GM19467 (cell line): ENCODE data around the gene PPP3CA.
"Not testable (repeated sequence)": the region's sequence is repeated elsewhere in the genome, so short reads cannot be mapped to it uniquely, and the experiment has no call there.

Experiments used
- ATAC-seq: cut with Tn5 transposase; IDR thresholded peaks from one replicate; pipeline ENCODE4 v1.9.1; 2021; ENCODE audit warnings: mild to moderate bottlenecking, moderate library complexity; ENCODE audit not compliant: unreplicated experiment

PPP3CA gene

DNA sequence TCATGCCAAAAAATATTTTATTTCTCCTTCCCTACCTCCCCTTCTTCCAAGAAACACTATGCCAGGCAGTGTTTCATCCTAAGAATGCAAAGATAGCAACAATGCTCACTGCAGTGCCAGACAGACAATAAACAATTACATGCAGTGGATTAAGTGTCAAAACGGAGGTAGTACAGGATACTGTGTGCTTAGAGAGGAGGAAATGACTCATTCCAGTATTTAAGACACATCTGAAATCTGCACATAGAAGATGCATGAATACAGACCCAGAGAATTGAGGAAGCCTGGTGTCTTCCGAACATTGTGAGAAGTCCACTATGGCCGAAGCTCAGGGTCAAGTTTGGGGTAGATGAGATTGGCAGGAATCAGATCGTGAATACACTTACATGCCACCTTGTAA is 326.4 kb downstream of the PPP3CA start:
- peak; percentile 55 for ATAC-seq

GRCh38 chr4:101019941-101020401 is 327.4 kb downstream of the PPP3CA start:
- peak; percentile 54 for ATAC-seq

GRCh38 chr4:101019313-101019712 is 328.0 kb downstream of the PPP3CA start:
- ATAC-seq = no peak

- peak; percentile 61 for ATAC-seq
These were observed 328.5 kb downstream of the PPP3CA start for GRCh38 chr4:101018836-101019235.

- peak; percentile 36 for ATAC-seq
These were observed 332.9 kb downstream of the PPP3CA start for GRCh38 chr4:101014417-101014816.

DNA sequence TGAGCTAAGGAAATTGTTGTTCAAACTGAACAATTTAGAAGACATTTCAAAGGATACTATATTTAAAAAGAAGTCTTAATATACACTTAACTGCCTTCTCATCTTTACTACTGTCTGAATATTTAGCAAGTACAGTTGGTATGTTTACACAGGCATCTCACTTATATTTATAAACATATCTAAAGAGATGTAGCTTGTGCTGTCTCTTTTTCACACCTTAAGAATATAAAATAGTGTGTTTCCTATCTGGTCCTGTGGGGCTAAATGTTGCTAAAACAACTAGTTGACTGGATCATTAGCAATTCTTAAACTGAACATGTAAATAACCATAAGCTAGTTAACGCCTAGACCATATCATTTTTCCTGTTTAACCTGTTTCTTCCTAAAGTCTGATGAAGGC is 336.3 kb downstream of the PPP3CA start:
- ATAC-seq = no peak

GRCh38 chr4:101009471-101009870 is 337.9 kb downstream of the PPP3CA start:
- ATAC-seq = peak; percentile 72

- ATAC-seq = no peak
These were observed 338.8 kb downstream of the PPP3CA start for GRCh38 chr4:101008503-101008902.

GRCh38 chr4:101005659-101006058 is 341.7 kb downstream of the PPP3CA start:
- no peak for ATAC-seq

DNA sequence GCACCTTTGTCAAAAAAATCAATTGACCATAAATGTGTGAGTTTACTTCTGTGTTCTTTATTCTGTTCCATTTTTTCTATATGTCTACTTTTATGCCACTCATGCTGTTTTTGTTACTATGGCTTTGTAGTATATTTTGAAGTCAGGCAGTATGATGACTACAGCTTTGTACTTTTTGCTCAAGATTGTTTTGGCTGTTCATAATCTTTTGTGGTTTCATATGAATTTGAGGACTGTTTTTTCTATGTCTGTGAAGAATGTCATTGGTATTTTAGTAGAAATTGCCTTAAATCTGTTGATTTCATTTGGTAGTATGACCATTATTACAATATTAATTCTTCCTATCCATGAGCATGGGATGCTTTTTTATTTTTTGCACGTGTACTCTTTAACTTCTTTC is 346.8 kb downstream of the PPP3CA start:
- no peak for ATAC-seq

GRCh38 chr4:100995671-100996070 is 351.7 kb downstream of the PPP3CA start:
- no peak for ATAC-seq

DNA sequence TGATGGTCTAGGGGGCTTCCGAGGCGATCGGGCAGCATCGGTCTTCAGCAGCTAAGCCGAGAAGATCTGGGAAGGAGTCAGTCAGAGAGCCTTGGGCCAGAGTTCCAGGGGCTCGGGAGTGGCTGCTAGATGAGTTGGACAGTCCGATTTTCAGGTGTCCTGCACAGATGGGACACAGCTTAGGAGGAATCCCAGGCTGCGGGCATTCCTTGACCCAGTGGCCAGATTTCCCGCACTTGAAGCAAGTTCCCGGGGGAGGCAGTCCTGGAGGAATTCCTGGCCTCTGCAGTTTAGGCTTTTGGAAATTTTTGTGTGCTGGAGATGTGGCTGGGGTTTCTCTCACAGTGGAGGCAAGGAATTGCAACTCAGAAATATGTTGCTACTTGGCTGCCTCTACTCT is 352.3 kb downstream of the PPP3CA start:
- not testable (repeated sequence) for ATAC-seq

DNA sequence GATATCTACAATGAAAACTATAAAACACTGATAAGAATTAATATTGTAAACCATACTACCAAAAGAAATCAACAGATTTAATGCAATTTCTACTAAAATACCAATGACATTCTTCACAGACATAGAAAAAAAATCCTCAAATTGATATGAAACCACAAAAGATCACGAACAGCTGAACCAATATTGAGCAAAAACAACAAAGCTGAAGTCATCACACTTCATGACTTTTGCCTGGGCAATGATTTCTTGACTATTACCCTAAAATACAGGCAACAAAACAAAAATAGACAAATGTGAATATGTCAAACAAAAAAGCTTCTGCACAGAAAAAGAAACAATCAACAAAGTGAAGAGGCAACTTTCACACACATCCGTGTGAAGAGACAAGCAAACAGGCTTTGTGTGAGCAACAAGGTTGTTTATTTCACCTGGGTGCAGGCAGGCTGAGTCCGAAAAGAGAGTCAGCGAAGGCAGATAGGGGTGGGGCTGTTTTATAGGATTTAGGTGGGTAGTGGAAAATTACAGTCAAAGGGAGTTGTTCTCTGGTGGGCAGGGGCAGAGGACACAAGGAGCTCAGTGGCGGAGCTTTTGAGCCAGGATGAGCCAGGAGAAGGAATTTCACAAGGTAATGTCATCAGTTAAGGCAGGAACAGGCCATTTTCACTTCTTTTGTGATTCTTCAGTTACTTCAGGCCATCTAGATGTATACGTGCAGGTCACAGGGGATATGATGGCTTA is 355.8 kb downstream of the PPP3CA start:
- not testable (repeated sequence) for ATAC-seq

DNA sequence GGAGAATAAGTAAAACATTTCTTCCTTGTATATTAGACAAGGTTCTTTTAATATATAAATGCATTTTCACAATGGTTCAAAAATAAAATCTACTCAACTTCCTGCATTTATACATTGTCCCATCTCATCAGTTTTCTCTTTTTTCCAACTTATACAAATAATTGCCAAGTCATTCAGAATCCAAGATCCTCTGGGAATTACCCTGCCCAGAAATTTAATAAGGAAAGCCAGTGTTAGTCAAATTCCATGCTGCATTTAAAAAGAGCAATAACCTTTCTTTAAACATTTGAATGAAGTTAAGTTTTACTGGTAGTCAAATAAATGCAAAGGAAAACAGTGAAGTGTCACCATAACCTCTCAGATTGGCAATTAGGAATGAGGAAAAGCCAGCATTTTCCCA is 357.9 kb downstream of the PPP3CA start:
- no peak for ATAC-seq

- ATAC-seq = no peak
These were observed 358.4 kb downstream of the PPP3CA start for GRCh38 chr4:100988876-100989275.

DNA sequence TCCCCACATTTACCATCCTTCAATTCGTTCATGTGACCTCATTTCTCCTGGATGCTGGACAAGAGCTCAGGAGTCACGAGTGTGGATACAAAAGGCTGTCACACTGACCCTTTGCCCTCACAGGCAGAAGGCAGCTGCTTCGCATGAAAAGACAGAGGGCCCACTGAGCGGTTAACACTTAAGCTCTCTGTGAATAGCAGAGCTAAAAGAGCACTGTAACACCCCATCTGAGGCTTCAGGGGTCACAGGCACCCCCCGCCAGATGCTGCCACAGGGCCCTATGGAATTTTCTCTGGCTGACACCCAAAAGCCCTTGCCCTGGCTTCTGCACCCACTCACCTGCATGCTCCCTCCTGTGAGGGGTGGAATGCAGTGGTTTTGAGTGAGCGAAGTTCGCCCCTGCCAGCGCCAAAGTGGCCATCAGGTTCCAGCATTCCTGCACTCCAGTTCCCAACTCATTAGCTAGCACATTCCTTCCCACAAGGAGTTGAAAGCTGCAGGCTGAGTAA is 360.9 kb downstream of the PPP3CA start:
- ATAC-seq = no peak

DNA sequence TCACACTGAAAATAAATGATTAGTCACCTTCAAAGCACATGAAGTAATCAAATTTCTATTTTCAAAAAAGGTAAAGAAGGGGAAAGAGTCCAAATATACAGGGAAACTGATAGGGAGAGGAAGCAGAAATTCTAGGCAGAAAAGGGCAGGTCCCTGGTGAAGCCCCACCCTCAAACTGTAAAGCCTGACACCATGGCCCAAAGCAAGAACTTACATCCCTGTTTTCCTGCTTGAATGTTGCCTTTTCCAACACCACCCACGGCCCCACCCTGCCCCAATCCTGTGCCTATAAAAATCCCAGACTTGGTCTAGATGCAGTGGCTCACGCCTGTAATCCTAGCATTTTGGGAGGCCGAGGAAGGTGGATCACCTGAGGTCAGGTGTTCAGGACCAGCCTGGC is 361.8 kb downstream of the PPP3CA start:
- ATAC-seq = no peak

- ATAC-seq = no peak
These were observed 362.4 kb downstream of the PPP3CA start for GRCh38 chr4:100984901-100985300.

DNA sequence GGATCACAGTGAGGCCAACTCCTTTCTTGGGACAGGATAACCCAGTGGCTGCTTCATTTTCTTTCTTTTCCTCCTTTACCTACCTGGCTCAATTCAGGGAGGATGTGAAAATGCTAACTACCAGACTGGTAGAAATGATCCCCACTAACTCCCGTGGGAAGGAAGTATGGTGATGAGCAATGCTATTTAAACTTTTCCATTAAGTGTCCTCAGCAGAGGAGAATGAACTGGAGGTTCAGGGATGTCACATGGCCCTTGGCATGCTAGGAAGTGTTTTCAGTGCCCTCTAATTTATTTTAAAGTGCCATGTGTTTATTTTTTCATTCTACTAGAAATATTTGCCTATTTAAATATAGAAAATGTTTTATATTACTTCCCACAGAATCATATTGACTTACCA is 363.9 kb downstream of the PPP3CA start:
- no peak for ATAC-seq

GRCh38 chr4:100982345-100982744 is 365.0 kb downstream of the PPP3CA start:
- no peak for ATAC-seq

GRCh38 chr4:100981447-100982204 is 365.7 kb downstream of the PPP3CA start:
- no peak for ATAC-seq

DNA sequence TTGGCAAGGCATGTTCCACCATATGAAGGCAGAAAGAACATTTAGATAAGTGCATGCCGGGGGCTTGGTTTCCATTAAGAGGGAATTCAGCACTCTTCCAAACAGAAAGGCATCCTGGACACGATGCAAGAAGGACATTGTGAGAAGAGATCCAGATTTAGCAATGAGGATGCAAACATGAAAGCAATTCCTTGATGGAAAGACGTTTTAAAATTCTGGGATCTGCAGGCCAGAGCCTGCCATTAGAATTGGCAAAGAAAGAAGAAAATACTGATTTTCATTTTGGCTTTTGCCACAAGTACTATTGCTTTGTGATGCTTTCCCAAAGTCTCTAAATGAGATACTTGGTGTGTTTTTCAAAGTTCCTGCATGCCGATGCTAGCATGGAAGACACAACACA is 367.6 kb downstream of the PPP3CA start:
- ATAC-seq = no peak
